ENCODE results near the gene TRABD2B. TPM values are rescaled to one million over a fixed set of nuclear protein-coding genes. Genes with fewer than 3 reads are reported as not detected.

Gene TRABD2B
- total RNA-seq, 1 donor: under 0.01 TPM

DNA sequence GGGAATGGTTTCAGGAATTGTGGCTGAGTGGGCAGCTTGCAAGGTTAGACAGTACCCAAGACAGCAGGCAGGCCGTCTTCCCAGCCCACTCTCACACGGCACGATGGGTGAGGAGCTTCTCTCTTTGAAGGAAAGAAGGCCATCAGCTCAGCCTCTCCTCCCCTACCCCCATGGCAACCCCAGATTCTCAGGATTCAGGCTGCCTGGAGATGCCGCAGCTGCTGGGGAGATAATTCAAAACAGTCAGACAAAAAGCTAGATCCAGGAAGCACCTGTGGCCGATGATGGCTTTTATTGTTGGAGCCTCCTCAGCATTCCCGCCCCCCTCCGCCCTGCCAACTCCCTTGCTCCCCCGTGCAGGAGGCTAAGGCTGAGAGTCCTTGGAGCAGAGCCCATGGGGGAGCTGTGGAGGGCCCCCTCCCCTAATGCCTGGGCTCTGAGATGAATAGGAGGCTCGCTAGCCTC, 220.5 kb downstream of the TRABD2B start:
- H3K4me3 ChIP-seq (ENCODE audit: insufficient read depth, low read length): no peak overlapping the region
- no peaks in the 10 kb centered on the region for H3K27me3 ChIP-seq (ENCODE audit: insufficient read depth, low read length)
- H3K4me1 ChIP-seq (ENCODE audit: insufficient read depth, low read length): no peaks in the 10 kb centered on the region
- no peak overlapping the region for H2AFZ ChIP-seq (ENCODE audit: low read length)
- H3K79me2 ChIP-seq (ENCODE audit: insufficient read depth, low read length): no peaks in the 10 kb centered on the region
- H3K27ac ChIP-seq (ENCODE audit: low read depth, low read length): no peak overlapping the region
- H3K36me3 ChIP-seq (ENCODE audit: insufficient read depth, low read length): no peaks in the 10 kb centered on the region
- TF ChIP-seq, protein P1, sequence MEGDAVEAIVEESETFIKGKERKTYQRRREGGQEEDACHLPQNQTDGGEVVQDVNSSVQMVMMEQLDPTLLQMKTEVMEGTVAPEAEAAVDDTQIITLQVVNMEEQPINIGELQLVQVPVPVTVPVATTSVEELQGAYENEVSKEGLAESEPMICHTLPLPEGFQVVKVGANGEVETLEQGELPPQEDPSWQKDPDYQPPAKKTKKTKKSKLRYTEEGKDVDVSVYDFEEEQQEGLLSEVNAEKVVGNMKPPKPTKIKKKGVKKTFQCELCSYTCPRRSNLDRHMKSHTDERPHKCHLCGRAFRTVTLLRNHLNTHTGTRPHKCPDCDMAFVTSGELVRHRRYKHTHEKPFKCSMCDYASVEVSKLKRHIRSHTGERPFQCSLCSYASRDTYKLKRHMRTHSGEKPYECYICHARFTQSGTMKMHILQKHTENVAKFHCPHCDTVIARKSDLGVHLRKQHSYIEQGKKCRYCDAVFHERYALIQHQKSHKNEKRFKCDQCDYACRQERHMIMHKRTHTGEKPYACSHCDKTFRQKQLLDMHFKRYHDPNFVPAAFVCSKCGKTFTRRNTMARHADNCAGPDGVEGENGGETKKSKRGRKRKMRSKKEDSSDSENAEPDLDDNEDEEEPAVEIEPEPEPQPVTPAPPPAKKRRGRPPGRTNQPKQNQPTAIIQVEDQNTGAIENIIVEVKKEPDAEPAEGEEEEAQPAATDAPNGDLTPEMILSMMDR (IDR thresholded peaks at IDR 0.05; ENCODE audit: extremely low read depth, low read depth, low read length): no peak
- peak; percentile 56 for DNase-seq (ENCODE audit: insufficient read length, low spot score, missing footprints)
- H3K4me2 ChIP-seq (ENCODE audit: insufficient read depth, low read length): no peak overlapping the region
- no peaks in the 10 kb centered on the region for H3K9me3 ChIP-seq (ENCODE audit: low read depth, low read length)
- H4K20me1 ChIP-seq (ENCODE audit: insufficient read depth, low read length): no peaks in the 10 kb centered on the region

GRCh38 chr1:47774986-47775834, 222.0 kb downstream of the TRABD2B start:
- Histone ChIP-seq H3K4me2 (ENCODE audit: insufficient read depth, low read length) (no peak overlapping the region), H4K20me1 (ENCODE audit: insufficient read depth, low read length) (no peaks in the 10 kb centered on the region), H2AFZ (ENCODE audit: low read length) (no peak overlapping the region), H3K9me3 (ENCODE audit: low read depth, low read length) (no peaks in the 10 kb centered on the region), H3K79me2 (ENCODE audit: insufficient read depth, low read length) (no peaks in the 10 kb centered on the region), H3K4me1 (ENCODE audit: insufficient read depth, low read length) (no peaks in the 10 kb centered on the region), H3K36me3 (ENCODE audit: insufficient read depth, low read length) (no peaks in the 10 kb centered on the region), H3K4me3 (ENCODE audit: insufficient read depth, low read length) (no peak overlapping the region), H3K27me3 (ENCODE audit: insufficient read depth, low read length) (no peaks in the 10 kb centered on the region), H3K27ac (ENCODE audit: low read depth, low read length) (no peak overlapping the region)
- DNase-seq (ENCODE audit: insufficient read length, low spot score, missing footprints): peak; percentile 82
- TF ChIP-seq, protein P1 (IDR thresholded peaks at IDR 0.05; ENCODE audit: extremely low read depth, low read depth, low read length): no peak

DNA sequence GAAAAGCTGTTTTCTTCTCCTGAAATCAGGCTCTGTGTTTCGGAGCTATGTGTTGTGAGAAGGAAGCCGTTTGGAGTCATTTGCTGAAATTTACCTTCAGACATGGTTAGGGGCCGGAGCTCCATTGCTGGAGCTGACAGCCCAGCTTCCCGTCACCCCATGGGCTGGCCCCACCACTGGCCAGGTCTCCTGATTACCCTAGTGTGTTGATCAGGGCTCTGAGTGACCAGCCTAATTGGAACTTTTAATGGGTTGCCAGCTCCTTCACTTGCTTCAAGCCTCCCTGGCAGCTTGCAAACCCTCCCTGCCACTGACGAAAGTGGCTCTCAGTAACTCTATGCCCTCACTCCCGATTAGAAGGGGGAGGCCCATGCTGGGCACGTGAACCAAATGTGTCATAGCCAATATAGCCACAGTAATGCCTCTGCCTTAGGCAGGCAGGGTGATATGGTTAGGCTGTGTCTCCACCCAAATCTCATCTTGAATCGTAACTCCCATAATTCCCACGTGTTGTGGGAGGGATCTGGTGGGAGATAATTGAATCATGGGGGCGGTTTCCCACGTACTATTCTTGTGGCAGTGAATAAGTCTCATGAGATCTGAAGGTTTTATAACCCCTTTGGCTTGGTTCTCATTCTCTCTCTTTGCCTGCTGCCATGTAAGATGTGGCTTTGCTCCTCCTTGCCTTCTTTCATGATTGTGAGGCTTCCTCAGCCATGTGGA, 224.1 kb downstream of the TRABD2B start:
- H3K4me3 ChIP-seq (ENCODE audit: insufficient read depth, low read length): no peak overlapping the region
- no peak overlapping the region for H3K4me2 ChIP-seq (ENCODE audit: insufficient read depth, low read length)
- no peaks in the 10 kb centered on the region for H3K9me3 ChIP-seq (ENCODE audit: low read depth, low read length)
- no peak for DNase-seq (ENCODE audit: insufficient read length, low spot score, missing footprints)
- TF ChIP-seq, protein P1 (IDR thresholded peaks at IDR 0.05; ENCODE audit: extremely low read depth, low read depth, low read length): no peak
- H3K27me3 ChIP-seq (ENCODE audit: insufficient read depth, low read length): no peaks in the 10 kb centered on the region
- H2AFZ ChIP-seq (ENCODE audit: low read length): no peak overlapping the region
- H3K27ac ChIP-seq (ENCODE audit: low read depth, low read length): no peak overlapping the region
- no peaks in the 10 kb centered on the region for H3K36me3 ChIP-seq (ENCODE audit: insufficient read depth, low read length)
- no peaks in the 10 kb centered on the region for H3K79me2 ChIP-seq (ENCODE audit: insufficient read depth, low read length)
- no peaks in the 10 kb centered on the region for H3K4me1 ChIP-seq (ENCODE audit: insufficient read depth, low read length)
- no peaks in the 10 kb centered on the region for H4K20me1 ChIP-seq (ENCODE audit: insufficient read depth, low read length)

- Histone ChIP-seq H2AFZ (ENCODE audit: low read length) (no peak overlapping the region), H3K27ac (ENCODE audit: low read depth, low read length) (no peak overlapping the region), H3K4me3 (ENCODE audit: insufficient read depth, low read length) (no peak overlapping the region), H3K79me2 (ENCODE audit: insufficient read depth, low read length) (no peaks in the 10 kb centered on the region), H3K36me3 (ENCODE audit: insufficient read depth, low read length) (no peaks in the 10 kb centered on the region), H3K4me2 (ENCODE audit: insufficient read depth, low read length) (no peak overlapping the region), H3K4me1 (ENCODE audit: insufficient read depth, low read length) (no peaks in the 10 kb centered on the region), H4K20me1 (ENCODE audit: insufficient read depth, low read length) (no peaks in the 10 kb centered on the region), H3K27me3 (ENCODE audit: insufficient read depth, low read length) (no peaks in the 10 kb centered on the region), H3K9me3 (ENCODE audit: low read depth, low read length) (no peaks in the 10 kb centered on the region)
- peak; percentile 83 for DNase-seq (ENCODE audit: insufficient read length, low spot score, missing footprints)
- TF ChIP-seq, protein P1 (IDR thresholded peaks at IDR 0.05; ENCODE audit: extremely low read depth, low read depth, low read length): no peak
Measured at GRCh38 chr1:47772281-47772680, 224.9 kb downstream of the TRABD2B start.

Measured in osteoblast (primary cell).